ENCODE results near the gene ZFP36.

The ZFP36 gene

DNA sequence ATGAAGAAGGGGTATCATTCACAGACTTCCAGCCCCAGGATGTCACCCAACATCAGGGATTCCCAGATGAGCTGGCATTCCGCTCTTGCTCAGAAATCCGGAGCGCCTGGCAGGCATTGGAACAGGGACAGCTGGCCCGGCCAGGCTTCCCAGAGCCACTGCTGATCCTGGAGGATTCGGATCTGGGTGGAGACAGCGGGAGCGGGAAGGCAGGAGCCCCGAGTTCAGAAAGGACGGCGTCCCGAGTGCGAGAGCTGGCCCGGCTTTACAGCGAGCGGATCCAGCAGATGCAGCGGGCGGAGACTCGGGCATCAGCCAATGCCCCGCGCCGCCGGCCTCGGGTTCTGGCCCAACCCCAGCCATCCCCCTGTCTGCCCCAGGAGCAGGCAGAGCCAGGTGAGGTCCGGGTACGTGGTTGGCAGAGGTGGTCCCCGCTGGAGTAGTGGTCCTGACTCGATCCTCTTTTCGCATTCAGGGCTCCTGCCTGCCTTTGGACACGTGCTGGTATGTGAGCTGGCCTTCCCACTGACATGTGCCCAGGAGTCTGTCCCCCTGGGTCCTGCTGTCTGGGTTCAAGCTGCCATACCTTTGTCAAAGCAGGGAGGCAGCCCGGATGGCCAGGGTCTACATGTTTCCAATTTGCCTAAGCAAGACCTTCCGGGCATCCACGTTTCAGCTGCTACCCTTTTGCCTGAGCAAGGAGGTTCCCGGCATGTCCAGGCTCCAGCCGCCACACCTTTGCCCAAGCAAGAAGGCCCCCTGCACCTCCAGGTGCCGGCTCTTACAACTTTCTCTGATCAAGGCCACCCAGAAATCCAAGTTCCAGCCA lies 16.8 kb downstream of the ZFP36 start:
- no peak for DNase-seq

DNA sequence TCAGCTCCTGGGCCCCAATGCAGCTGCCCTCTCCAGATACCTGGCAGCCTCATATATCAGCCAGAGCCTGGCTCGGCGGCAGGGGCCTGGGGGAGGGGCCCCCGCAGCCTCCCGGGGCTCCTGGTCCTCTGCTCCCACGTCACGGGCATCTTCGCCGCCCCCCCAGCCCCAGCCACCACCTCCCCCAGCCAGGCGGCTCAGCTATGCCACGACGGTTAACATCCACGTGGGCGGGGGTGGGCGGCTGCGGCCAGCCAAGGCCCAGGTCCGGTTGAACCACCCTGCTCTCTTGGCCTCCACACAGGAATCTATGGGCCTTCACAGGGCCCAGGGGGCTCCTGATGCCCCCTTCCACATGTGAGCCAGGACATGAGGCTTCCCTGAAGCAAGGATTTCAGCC lies 18.3 kb downstream of the ZFP36 start:
- no peak for DNase-seq

DNA sequence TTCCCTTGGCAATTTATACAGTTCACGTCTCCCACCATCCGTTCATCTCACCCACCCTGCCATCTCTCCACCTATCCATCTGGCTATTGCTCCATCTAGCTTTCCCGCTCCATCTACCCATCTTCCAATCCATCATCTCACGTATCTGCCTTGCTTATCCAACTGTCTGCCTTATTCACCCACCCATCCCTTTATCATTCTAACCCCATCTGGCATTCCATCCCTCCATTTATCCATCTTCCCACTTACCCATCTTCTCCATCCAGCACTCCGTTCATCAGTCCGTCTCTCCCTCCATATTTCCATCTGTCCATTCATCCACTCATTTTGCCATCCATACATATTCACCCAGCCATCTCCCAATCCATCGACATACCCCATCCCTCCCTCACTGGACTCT lies 19.1 kb downstream of the ZFP36 start:
- no peak for DNase-seq

DNA sequence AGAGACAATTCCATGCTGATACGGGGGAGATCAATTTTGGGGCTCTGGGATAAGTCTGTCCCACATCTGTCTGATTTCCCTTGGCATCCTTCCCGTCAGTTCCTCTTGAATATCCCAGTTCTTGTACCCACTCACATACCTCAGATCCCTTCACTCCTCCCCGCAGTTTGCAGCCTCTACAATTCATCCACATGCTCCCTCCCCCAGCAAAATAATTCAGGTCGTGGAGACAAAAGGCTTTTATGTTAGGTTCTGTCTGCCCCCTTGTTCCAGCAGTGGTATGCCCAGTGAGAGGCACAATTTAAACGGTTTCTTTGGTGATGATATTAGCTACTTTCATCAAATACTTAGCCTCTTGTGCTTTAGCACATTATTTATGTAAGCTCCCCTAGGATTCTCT lies 19.5 kb downstream of the ZFP36 start:
- DNase-seq = peak; percentile 34

DNA sequence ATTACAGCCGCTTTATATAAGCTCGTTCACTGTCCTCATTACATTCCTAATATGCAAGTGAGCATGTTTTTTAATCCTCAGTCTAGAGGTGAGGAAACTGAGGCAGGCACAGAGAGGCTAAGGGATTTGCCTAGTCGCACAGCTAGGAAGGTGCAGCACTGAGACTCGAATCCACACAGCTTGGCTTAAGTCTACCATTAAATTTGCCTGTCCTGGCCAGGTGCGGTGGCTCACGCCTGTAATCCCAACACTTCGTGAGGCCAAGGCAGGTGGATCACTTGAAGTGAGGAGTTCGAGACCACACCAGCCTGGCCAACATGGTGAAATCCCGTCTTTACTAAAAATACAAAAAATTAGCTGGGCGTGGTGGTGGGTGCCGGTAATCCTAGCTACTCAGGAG lies 21.1 kb downstream of the ZFP36 start:
- no peak for DNase-seq

DNA sequence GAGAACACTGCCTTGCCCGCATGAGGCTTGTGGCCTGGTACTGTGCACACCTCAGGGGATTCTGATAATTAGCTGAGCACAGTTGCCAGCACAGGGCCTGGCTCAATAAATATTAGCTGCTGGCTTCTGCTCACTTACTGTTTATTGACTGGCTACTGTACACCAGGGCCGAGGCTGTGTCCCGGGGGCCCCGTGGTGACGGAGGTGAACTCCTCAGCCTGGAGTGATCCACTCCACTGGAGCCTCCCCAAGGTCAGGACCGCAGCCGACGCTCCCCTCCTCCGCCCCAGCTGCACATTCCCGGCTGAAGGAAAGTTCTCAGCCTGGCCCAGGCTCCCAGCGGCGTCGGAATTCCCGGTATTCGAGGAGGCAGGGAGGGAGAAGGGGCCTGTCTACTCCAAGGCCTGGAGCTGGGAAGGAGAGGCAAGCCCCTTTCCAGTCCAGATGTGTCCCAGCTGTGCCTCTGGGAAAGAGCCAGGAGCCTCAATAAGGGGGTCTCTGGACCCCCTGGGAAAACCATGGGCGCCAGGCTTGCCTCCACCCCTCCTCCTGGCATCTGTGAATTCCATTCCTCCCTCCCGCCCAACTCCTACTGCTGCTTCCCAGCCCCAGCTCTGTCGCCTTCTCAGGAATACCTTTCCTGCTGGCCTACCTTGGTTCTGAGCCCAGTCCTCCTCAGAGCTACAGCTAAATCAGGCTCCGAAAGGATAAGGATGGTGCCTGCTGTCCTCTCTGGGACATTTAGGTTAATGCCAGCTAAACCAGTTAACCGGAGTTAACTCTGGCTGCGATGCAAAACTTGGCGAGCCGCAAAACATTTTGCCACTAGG lies 21.9 kb downstream of the ZFP36 start:
- peak; percentile 61 for DNase-seq

DNA sequence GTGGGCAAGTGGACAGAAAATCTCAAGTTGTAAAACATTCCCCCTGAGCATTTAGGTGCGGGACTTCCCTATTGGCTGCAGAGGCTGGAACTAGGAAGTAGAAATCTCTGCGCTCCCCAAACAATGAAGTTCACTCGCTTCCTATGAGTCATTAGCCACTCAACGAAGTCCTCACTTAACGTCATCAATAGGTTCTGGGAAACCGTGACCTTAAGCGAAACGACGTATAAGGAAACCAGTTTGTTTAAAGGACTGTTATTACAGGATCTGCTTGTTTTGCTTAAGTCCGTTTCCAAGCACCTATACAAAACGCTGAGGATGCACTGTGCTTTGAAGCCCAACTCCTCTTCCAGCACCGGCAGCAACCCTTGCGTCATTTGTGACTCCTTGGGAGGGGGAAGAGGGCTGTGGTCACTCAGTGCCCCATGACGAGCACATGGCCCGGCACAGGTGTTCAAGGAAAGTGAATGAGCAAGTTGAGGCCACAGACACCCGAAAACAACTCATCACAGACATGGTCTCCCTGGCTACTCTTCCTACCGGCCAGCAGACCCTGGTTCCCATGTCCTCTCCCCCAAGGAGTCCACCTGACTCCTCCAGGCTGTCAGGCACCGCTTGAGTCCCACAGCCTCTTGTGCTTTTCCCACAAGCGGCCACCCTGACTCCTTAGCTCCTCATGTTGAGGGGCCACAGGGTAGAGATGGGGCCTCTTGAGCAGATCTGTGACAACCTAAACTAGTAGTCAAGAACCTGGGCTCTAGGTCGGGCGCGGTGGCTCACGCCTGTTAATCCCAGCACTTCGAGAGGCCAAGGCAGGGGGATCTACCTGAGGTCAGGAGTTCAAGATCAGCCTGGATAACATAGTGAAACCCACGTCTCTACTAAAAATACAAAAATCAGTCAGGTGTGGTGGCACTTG lies 24.3 kb downstream of the ZFP36 start:
- no peak for DNase-seq

DNA sequence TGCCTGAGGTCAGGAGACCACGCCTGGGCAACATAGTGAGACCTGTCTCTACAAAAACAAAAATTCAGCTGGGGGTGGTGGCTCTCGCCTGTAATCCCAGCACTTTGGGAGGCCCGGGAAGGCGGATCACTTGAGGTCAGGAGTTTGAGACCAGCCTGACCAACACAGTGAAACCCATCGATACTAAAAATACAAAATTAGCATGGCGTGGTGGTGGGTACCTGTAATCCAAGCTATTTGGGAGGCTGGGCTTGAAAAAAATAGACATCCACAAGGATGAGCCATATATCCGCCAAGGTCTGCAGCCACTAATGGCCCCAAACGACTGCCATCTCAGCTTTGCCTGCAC lies 26.0 kb downstream of the ZFP36 start:
- DNase-seq = no peak

DNA sequence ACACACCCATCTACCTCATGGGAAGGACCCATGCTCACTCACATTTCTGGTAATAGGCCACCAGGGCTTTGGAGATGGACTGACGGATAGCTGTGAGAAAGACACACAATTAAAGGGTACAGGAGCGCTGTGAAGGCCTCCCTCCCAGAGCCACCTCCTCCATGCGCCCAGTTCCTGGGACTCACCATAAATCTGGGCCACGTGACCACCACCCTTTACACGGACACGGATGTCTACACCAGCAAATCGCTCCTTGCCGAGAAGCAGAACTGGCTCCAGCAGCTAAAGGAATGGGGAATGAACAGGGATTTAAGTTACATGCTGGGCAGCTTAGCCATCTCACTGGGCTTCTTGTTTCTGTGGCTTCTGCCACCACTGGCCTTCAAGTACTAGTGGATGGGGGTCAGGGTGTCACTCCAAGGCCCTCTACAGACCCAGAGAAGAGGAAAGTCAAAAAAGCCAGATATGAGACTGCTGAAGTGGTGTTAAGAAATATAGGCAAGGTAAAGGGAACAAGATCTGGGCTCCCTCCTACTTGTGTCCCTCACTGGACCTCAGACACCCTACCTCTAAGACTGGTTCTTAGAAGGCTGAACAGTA lies 26.9 kb downstream of the ZFP36 start:
- DNase-seq = no peak

DNA sequence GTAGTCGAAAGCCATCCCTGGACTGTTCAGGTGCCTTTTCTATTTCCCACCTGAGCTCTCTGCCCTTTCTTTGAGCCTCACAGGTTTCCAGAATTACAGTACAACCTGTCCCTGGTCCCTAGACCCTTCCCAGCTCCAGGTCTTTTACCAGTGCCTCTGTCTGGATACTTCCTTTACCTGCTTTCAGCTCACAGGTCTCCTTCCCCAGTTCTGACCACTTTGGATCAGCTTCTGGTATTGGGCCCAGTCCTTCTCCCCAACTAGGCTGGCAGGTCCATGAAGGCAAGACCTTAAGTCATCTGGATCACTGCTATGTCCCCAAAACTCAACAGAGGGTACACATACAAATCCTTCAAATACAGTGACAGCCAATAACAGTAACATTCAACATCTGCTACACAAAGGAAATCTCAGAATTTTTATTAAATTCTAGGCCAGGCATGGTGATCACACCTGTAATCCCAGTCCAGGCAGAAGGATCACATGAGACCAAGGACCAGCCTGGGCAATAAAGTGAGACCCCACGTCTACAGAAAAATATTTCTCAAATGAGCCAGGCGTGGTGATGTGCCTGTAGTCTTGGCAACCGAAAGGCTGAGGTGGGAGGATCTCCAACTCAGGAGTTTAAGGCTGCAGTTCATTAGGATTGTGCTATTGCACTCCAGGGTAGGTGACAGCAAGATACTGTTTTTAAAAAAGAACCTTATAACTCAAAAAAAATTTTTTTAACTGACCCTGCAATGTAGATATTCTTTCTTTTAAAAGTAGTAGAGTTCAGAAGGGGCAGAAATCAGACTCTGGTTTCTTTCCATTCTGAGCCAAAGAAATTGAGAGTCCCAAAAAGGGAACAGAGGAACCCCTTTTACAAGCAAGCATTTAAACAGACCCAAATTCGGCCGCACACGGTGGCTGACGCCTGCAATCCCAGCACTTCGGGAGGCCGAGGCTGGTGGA lies 27.8 kb downstream of the ZFP36 start:
- DNase-seq = no peak

DNA sequence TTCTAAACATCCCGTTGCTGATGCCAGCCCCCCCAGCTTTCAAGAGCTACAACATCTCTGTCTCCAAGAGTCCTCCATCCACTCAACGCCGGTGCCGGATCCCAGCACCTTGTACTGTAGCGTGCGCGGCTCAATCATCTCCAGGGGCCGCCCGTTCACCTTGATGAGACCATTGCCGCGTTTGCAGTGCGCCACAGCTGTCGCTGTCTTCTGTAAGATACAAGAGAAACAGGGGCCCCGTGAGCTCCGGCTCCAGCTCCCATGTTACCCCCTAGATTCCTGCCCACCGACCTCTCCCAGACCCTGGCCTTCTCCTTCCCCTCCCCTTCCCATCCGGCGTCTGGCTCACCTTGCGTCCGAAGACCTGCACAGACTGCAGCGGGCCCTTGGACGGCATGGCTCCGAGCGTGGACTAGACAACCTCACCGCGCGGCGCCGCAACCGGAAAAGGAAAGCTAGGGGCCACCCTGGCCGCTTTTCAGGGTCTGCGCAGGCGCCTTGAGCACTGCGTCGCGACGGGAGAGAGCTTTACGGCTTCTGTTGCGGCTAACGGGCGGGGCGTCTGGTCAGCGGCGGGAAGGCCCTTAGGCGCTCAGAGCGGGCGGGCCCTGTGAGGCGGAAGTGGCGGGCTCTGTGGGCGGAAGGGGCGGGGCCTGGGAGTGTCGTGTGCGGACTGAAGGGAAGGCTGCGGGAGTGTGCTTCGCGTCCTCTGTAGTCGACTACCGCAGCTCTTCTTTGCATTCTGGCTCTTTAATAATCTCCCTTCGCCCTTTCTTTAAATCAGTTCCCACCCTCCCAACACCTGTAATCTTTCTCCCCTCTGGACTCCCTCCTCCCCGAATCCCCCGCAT lies 29.1 kb downstream of the ZFP36 start, which contains the start of gene RPS16:
Gene RPS16, minus strand, starts transcription at position 451 of the 851 bp plus-strand sequence. Its CDS starts 54 bp downstream, at position 397.
- peak; percentile 97 for DNase-seq

DNA sequence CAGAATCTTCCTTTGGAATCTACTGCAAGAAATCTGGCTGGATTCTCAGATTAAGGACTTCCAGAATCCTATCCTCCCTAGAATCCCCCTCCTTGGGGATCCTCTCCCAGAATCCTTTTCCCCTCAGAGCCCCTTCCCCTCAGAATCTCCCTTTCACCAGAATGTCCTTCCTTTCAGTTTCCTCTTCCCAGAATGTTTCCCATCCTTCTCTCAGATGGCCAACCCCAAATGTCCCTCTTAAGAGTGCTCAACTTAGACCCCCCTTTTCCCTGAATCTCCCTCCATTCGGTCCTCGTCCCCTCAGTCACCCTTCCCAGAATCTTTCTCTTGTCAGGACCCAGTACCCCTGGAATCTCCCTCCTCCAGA lies 29.7 kb downstream of the ZFP36 start:
- no peak for DNase-seq

DNA sequence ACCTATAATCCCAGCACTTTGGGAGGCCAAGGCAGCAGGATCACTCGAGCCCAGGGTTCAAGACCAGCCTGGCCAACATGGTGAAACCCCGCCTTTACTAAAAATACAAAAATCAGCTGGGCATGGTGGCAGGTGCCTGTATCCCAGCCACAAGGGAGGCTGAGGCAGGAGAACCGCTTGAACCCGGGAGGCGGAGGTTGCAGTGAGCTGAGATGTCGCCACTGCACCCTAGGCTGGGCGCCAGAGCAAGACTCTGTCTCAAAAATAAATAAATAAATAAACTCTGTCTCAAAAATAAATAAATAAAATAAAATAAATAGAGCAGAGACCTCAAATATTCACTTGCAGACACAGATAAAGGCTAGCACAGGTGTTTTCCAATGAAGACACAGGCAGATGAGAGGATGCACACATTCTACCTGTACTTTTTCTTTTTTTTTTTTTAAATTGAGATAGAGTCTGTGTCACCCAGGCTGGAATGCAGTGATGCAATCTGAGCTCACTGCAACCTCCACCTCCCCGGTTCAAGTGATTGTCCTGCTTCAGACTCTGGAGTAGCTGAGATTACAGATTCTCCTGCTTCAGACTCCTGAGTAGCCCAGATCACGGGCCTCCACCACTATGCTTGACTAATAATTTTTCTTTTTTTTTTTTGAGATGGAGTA lies 31.8 kb downstream of the ZFP36 start:
- no peak for DNase-seq

DNA sequence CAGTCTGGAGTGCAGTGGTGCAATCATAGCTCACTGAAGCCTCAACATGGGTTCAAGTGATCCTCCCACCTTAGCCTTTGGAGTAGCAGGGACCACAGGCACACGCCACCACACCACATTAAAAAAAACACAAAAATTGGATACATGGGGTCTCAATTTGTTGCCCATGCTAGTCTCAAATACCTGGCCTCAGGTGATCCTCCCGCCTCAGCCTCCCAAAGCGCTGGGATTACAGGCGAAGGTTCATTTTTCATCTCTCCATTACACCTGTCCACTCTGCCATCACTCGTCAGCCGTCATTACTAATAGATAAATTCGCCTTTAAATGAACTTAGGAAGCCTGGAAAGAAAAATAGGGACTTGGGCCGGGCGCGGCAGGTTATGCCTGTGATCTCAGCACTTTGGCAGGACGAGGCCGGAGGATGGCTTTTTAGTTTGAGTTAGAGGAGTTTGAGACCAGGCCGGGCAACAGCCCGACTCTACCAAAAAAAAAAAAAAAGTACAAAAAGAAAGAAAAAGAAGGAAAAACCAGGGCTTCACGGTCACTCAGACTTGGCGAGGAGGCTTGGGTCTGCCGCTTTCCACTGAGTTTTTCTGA lies 38.0 kb downstream of the ZFP36 start:
- DNase-seq = no peak

DNA sequence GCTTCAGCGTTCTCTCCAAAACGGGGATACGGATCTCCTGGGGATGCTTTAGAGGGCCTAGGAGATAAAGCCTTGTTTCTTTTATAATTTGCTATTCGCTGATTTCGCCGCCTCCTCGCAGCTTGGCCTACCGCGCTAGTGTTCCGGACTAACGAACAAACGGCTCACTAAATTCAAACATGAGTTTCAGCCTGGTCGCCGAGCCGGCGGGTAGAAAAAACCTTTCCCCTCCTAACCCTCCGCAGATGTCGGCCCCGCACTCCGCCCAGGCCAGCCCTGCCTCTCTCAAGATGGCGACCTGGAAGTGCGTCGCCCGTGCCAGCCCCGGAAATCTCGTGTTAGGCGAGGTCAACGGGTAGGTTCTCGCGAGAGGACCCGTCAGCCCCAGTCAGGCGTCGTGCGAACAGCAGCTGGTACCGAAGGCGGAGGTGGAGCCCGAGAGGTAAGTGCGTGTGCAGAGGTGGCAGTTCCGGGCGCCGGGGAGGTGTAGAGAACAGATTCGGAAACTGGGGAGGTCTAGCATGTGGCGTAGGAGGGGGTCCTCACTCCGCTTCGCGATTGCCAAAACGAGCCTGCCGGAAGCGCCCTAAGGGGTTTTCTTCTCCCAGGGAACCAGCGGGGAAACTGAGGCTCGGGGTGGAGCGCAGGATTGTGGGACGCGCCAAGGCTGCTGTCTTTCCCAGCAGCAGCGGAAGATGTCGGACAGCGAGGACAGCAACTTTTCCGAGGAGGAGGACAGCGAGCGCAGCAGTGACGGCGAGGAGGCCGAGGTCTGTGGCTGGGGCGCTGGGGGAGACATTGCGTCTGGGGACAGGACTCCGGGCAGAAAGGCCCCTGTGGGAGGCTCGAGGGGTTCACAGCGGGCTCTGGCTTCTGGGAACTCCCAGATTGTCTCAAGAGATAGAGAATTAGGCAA lies 38.8 kb downstream of the ZFP36 start, which contains the start of gene SUPT5H:
Gene SUPT5H, plus strand, starts transcription at position 387 of the 916 bp plus-strand sequence. Its CDS starts 309 bp downstream, at position 696.
- peak; percentile 97 for DNase-seq

DNA sequence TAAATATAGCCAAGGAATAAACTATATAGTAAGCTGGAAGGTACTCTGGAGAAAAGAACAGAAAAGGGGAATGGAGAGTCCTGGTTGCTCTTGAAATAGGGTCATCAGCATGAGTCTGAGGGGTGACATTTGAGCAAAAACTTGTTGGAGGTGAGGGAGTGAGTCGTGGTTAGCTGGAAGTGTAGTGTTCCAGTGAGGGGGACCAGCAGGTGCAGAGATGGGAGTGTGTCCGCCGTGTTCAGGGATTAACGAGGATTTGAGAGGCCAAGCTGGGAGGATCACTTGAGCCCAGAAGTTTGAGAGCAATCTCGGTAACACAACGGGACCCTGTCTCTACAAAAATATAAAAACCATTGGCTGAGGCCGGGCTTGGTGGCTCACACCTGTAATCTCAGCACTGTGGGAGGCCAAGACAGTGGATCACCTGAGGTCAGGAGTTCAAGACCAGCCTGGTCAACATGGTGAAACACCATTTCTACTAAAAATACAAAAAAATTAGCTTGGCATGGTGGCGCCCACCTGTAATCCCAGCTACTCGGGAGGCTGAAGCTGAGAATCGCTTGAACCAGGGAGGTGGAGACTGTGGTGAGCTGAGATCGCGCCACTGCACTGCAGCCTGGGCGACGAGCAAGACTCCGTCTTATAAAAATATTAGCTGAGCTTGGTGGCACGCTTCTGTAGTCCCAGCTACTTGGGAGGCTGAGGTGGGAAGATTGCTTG lies 39.9 kb downstream of the ZFP36 start:
- DNase-seq = no peak

DNA sequence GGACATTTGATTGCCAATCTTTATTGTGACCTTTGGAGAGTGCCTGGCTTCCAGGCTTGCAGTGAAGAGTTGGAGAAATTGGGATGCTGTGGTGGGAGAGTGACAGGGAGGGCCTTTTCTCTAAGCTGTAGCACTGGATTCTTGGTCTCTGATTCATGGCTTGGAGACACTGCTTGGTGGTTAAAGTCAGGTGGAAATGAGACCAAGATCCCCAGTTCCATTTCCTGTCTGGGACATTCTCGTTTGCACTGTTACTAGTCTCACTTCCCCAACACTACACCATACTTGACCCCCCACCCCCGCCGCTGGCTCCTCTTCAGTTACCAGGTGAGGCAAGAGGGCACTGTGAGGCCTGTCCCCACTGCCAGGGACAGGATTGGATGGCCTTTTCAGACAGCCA lies 41.6 kb downstream of the ZFP36 start:
- DNase-seq = no peak
